Measurements from ENCODE around the gene GSK3B.

GSK3B gene

GRCh38 chr3:120098710-120099109, 4.5 kb upstream of the GSK3B start:
- no peak for TF ChIP-seq CTCF (IDR thresholded peaks at IDR 0.05; ENCODE audit: extremely low read depth, missing control alignments)
- no peak for DNase-seq (ENCODE audit: low spot score)

DNA sequence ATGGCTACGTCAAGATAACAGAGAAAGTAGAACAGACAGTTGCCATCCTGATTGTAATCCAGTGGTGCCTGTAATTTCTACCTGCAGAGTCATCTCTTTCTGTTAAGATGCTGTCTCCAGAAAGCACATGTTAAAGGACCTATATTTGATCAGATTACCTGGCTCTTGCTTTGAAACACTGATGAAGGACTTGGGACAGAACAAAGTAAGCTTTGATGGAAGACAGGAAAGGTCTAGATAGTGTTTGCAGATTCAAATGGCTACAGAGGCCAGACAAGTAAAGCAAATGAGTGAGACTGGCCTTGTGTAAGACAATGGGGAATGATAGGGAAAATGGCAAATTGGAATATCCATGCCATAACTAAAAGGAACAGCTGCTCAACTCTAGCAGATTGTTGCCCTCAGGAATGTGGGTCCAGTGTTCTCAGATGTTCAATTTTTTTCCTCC, 1.8 kb upstream of the GSK3B start:
- no peak for TF ChIP-seq CTCF (IDR thresholded peaks at IDR 0.05; ENCODE audit: extremely low read depth, missing control alignments)
- DNase-seq (ENCODE audit: low spot score): no peak

DNA sequence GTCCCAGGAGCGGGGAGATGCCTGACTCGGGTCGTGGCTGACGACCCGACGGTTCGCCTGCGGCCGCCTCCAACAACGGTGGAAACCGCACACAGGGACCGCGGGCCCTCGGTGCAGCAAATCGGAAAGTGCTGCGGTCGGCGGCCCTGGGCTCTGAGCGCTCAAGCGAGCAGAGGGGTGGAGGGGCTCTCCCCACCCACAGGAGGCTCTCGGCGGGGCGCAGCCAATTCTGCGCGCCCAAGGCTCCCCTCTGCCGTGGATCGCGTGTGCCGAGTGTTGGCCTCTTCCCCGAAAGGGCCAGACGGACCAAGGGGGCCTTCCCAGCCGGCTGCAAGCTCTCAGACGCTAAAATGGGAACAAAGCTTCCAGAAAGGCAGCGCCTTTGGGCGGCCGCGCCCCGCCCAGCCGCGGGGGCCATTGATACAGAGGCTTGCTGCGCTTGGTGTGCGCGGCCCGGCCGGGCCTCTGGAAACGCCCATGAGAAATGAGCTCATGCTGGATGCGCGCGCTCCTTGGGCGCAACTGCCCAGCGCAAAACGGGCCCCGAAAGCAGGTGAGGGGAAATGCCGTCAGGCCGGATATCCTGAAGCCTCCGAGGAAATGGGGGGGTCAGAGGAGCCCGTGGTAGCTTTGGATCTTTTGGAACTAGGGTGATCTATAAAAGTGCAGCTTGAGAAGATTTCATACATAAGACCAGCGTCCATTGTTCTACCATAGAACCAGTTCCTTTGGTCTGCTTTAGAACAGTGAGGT, 1.2 kb upstream of the GSK3B start:
- DNase-seq (ENCODE audit: low spot score): peak; percentile 77
- TF ChIP-seq CTCF (IDR thresholded peaks at IDR 0.05; ENCODE audit: extremely low read depth, missing control alignments): no peak

DNA sequence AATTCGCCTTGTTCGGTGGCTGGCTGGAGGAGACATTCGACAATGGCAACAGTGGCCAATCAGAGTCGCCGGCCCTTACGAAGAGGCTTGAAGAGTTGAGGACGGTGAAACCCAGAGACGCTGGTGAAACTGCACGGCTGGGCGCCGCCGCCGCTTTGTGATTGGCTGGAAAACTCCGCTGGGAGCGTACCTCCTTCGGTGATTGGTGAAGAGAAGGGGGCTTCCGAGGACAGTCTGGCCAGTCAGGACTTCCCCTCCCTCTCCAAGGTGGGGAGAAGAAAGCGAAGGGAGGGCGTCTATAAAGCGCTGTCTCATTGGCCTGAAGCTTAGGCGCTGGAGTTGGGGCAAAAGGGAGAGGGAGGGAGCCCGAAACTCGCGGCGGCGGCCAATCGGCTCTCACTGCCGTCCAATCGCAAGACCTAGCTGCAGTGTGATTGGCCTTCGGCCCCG, 554 bp upstream of the GSK3B start:
- DNase-seq (ENCODE audit: low spot score): peak; percentile 93
- TF ChIP-seq CTCF (IDR thresholded peaks at IDR 0.05; ENCODE audit: extremely low read depth, missing control alignments): no peak

GRCh38 chr3:120093119-120093910, 932 bp downstream of the GSK3B start:
- TF ChIP-seq CTCF (IDR thresholded peaks at IDR 0.05; ENCODE audit: extremely low read depth, missing control alignments): no peak
- no peak for DNase-seq (ENCODE audit: low spot score)

DNA sequence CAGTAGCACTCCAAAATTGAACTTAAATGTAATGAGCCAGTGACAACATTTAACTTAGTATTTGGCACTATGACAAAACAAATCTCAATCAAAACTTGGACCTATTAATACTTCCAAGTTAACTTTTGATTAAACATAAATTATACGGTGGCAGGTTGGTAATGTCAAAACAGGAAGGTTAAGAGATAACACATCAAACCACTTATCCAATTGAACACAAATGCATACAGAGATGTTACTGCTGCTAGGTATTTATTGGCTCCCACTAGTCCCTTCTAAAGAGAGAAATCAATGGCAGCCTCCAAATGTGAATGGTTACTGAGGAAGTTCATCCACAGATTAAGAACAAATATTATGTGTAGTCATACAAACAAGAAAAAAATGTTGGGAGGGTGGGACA, 1.8 kb downstream of the GSK3B start:
- no peak for TF ChIP-seq CTCF (IDR thresholded peaks at IDR 0.05; ENCODE audit: extremely low read depth, missing control alignments)
- DNase-seq (ENCODE audit: low spot score): no peak

GRCh38 chr3:120090422-120090821, 3.8 kb downstream of the GSK3B start:
- TF ChIP-seq CTCF (IDR thresholded peaks at IDR 0.05; ENCODE audit: extremely low read depth, missing control alignments): no peak
- DNase-seq (ENCODE audit: low spot score): no peak

All from GM20000 (cell line).